ACHN (cell line): ENCODE data around the gene ATP2B3.
A peak's percentile ranks its signal among the peaks of the same experiment; 100 is the strongest.

Experiments
- DNase-seq: peaks from one replicate; pipeline ENCODE4 v3.0.0-alpha.2; 2015
- in situ Hi-C: cut with HindIII; loops from 2 replicates; pipeline ENCODE4 v1.10.0; 2017; ENCODE audit warnings: low sequenced_read_pairs, low pct_ligation_motif_present, low pct_unique_long_range_greater_than_20kb

Gene ATP2B3

DNA sequence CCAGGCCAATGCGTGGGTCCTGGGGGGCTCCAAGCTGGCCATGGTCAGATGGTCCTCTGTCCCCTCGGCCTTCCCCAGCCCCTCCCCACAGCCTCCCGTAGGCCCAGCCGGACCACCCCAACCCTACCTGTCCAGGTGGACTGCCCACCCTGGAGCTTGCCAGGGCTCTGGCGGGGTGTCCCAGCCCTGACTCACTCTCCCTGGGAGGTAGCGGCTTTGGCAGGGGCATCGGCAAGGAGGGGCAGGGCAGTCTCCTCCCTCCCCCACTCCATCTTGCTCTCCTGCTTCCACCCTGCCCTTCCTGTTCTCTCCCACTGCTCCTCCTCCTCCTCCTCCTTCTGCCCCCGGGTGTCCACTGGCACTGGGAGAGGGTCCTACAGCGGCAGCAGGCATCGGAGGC lies 15.3 kb upstream of the ATP2B3 start:
- in situ Hi-C loops: no loop called here
- DNase-seq: no peak

DNA sequence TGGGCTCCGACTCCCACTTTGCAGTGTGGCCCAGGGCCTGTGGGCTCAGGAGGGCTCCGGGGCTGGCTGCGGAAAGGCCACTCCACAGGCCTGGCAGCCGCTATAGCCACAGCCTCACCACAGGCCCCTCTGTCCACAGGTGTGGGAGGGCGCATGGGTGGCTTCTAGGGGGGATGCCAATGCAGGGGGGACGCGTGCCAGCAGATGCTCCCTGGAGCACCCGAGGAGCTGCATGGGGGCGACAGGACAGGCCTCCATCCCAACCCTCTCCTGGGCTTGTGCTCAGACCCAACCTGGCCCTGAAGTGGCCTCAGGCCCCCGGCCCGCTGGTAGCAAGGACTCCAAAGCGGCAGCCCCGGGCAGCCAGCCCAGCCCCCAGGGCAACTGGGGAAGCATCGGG lies 14.6 kb upstream of the ATP2B3 start:
- DNase-seq: no peak
- in situ Hi-C loops: no loop called here

DNA sequence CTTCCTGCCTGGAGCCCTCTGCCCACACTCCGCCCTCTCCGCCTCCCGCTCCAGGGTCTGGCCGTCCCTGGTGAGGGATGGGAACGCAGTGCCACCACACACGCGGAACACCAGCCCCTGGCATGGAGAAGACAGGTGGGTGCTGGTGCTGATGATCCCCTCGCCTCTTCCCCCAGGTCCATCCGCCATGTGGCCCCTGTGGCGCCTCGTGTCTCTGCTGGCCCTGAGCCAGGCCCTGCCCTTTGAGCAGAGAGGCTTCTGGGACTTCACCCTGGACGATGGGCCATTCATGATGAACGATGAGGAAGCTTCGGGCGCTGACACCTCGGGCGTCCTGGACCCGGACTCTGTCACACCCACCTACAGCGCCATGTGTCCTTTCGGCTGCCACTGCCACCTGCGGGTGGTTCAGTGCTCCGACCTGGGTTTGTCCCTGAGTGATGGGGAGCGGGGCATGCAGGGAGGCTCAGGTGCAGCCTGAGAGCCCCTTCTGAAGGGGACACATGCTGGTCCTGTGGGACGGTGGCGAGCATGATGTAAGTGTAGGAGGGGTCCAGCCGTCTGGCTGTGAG lies 12.9 kb upstream of the ATP2B3 start:
- DNase-seq: no peak
- in situ Hi-C loops: no loop called here

DNA sequence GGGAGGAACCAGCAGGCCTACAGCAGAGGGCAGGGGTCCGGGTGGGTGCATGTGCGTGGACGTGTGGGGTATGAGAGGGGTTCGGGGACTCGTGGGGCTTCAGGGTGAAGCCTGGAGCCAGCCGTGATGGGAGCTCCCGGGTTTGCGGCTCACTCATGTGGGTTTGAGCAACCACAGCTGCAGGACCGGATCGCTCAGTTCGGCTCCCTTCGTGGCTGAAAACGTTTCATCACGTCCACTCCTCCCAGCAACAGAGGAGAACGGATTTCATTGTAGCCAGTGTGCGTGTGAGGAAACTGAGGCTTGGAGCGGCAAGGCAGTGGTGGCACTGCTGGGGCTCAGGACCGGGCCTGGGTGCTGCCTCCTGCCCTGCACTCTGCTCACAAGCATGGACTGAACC lies 12.1 kb upstream of the ATP2B3 start:
- no peak for DNase-seq
- in situ Hi-C loops: no loop called here

DNA sequence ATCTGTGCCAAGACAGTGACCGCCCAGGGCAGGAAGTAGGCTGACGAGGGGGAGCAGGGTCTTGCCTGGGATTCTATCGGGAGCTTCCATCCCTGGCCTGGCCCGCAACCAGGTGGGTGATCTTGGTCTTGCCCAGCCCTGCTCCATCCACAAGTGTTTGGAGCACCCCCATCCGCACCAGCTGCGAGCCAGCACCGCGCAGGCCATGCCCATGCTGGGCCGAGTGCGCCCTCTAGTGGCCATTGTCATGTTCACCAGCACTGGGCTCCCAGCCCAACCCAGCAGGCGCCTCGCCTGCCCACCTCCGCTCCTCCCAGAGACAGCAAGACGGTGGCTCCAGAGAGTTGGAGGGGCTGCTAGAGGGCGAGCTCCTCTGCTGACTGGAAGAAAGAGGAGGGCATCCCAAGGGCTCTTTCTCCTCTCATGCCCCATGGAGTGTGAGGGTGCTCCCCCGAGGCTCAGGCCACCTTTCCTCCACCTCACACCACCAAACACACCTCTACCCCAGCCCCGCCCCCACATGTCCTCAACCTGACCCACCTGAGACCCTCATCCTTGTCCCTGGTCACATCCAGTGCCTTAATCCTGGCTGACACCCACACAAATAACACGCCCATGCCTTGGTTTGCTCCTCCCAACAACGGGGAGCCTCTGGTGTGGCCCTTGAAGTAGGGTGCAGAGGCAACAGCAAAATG lies 9.8 kb upstream of the ATP2B3 start:
- in situ Hi-C loops: no loop called here
- peak; percentile 59 for DNase-seq

DNA sequence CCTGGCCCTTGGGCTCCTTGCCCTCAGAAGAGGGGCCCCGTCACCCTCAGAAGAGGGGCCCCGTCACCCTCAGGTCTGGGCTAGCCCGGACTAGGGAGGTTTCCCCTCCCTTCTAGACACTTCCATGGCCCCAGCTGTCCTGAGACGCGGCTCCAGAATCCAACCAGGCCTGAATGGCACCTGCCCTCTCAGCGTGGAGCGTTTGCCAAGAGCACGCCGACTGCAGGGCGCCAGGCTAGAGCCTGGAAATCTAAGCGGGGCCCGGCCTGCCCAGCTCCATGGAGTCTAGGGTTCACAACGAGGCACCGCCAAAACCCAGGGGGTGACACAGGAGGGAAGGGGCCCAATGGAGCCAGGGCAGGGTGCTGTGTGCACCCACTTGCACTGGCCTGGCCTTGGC lies 7.8 kb upstream of the ATP2B3 start:
- in situ Hi-C loops: no loop called here
- DNase-seq: no peak

DNA sequence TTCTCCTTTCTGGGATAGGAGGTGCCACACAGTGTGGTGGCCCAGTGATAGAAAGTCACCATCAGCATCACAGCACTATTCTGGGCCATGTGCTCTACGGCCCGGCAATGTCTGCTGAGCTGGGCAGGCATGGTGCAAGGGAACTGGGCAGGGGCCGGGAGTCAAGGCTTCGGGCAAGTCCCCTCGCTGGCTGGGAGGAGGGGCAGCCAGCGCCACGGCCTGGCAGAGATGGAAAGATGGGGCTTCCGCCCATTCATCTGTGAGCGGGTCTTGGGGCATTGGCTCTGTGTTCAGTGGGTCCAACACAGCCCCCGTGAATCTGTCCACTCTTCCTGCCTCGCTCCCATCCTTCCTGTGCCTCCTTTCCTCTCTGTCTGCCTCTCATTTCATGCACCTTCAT lies 7.1 kb upstream of the ATP2B3 start:
- no peak for DNase-seq
- in situ Hi-C loops: no loop called here

DNA sequence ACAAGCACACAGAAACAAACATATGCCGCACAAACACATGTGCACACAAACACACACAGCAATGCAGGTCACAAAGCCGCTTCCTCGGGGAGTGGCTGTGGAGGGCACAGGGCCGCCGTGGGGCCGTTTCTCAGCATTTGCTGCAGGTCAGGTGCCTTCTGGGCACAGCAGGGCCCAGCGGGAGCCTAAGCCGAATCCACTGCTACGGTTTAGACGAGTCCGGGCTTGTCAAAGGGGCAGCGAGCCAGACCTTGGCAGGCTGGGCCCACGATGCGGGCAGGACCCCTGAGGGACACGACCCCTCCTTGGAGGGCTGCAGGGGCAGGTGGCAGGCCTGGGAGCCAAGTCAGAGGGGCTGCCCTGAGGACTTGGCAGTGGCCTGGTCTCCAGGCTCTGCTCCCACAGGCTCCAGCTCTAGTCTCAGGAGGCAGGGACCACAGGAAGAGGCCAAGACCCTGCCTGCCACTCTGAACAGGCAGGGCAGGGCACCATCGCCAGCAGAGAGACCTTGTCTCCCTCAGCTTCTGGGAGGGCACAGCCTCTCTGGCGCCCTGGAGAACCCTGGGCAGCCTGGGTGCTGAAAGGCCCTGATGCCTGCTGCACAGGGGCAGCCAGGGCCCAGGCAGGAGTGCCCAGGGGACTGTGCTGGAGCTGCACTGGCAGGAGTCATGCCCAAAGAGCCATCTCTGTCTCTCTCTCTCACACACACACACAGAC lies 5.5 kb upstream of the ATP2B3 start:
- no peak for DNase-seq

DNA sequence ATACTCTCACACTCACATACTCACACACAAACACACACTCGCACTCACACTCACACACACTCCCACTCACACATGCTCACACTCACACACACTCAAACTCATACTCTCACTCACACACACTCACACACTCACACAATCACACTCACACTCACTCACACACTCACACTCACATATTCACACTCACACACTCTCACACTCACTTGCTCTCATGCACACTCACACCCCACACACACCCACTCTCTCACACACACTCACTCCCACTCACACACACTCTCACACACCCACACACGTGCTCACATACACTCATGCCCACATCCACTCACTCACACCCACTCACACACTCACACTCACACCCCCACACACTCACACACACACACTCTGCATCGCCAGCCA lies 4.9 kb upstream of the ATP2B3 start:
- in situ Hi-C loops: no loop called here
- DNase-seq: no peak

More for the DNA sequence above, 5.5 kb upstream of the ATP2B3 start:
- in situ Hi-C loops: no loop called here

DNA sequence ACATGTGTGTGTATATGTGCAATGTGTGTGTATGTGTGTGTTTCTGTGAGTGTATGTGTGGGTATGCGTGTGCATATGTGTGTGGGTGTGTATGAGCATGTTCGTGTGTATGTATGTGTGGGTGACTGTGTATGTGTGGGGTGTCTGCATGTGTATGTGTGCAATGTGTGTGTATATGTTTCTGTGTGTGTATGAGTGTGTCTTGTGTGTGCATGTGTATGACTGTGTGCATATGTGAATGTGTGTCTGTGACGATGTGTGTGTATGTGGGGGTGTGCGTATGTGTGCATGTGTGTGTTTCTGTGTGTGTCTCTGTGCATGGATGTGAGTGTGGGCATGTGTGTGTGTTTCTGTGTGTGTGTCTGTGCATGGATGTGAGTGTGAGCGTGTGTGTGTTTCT lies 4.2 kb upstream of the ATP2B3 start:
- in situ Hi-C loops: no loop called here
- no peak for DNase-seq

DNA sequence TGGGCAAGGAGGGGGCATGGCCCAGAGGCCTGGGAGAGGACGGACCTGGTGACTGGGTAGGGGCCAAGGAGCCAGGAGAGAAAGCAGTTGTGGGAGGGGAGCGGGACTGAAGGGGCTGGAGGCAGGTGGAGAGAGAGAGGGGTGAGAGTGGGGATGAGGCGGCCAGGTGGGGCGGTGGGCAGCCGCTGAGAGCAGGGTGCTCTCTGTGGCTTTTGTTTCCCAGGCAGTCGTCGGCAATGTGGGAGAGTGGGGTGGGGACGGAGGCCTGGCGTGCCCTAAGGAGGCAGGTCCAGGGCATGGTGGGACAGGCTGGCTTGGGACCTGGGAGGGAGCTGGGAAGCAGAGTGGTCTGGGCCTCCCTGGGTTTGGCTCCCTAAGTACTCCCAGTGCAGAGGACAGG lies 3.2 kb upstream of the ATP2B3 start:
- no peak for DNase-seq
- in situ Hi-C loops: no loop called here

DNA sequence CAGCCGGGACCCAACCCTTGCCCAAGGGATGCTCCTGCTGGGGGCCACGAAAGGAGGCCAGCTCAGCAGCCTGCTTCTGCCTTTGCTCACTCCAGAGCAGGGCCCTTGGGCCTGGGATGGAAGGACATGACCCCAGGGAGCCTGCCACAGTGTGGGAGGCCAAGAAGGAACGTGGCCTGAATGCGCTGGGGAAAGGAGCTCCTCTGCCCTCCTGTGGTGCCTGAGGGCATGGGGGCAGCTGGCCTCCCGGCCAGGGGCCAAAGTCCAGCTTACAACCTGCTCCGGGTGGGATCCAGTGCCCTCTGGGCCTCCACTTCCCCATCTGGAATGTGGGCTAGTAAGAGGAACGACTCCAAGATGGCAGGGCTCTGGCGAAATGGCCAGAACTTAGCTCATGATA lies 2.0 kb upstream of the ATP2B3 start:
- in situ Hi-C loops: no loop called here
- no peak for DNase-seq

DNA sequence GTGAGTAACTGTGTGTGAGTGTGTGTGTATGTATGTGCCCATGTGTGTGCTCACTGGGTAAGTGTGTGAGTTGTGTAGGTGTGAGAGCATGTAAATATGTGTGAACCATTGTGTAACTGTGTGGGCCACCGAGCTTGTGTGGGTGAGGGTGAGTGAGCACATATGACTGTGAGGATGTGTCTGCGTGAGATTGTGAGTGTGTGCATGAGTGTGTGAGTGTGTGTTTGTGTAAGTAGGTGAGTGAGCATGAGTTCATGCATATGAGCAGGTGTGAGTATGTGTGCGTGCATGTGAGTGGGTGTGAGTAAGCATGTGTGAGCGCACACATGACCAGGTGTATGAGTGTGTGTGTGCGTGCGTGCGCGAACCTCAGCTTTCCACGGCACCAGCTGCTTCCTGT lies 1.4 kb upstream of the ATP2B3 start:
- DNase-seq: no peak
- in situ Hi-C loops: no loop called here

DNA sequence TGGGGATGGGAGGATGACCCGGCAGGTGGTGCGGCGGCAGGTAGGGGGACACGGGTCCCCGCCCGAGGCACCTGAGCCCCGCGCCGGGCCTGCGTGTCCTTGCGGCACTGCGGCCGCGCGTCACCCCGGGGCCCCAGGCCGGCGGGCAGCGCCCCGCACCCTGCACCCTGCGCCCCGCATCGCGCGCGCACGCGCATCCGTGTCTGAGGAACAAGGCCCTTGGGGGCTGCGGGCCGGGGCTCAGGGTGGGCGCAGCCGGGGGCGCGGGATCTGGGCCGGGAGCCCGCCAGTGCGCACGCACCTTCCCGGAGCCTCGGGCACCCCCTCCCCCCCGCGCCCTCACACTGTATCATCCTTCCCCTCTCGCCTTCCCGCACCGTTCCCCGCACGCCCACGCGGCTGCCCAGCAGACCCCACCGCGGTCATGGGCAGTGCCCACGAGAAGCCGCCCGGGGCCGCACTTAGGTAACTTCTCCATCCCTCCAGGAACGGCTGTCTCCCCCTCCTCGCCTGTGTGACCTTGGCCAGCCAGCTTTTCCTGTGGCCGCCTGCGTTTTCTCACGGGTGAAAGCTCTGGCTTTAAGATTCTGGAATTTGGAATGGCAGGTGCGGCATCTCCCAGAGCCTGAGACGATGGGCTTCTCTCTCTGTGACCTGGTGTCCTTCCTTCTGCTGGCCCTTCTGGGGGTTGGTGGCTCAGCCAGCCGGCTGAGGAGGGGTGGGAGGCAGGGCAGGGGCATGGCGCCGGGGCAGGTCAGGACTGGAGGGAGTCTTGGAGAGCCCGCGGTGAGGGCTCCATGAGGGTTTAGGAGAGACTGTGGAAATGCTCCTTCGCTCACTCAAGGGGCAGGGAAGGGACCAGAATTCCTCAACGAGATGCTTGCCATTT lies 748 bp downstream of the ATP2B3 start:
- DNase-seq: no peak
- in situ Hi-C loops: no loop called here

DNA sequence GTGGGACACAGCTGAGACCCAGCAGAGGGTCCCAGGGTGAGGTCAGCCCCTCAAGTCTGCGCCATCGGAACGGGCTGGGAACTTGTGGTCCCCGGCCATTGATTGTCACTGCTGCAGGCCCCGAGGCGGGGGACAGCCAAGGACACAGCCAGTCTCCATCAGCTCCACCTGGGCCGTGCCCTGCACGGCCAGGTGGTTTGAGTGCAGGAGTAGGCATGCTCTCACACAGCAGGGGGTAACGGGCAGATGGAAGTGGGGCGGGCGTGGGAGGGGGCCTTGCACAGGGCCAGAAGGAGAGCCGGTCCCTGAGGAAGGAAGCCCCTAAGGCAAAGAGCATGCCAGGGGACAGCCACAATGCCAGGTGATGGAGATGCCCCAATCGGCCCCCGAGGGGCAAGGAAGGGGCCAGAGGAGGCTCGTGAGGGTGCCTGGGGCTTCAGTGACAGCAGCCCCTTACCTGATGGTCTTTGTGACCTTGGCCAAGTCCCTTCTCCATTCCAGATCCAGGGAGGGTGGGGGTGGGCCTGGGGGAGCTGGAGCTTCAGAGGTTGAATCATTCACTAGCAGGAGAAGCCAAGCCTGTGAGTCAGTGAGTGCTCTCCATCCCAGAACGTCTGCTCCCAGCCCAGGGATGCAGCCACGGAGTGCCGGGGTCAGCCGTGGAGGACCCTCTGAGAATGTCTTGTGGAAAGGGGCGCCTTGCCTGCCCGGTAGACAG lies 2.3 kb downstream of the ATP2B3 start:
- in situ Hi-C loops: no loop called here
- peak; percentile 33 for DNase-seq

DNA sequence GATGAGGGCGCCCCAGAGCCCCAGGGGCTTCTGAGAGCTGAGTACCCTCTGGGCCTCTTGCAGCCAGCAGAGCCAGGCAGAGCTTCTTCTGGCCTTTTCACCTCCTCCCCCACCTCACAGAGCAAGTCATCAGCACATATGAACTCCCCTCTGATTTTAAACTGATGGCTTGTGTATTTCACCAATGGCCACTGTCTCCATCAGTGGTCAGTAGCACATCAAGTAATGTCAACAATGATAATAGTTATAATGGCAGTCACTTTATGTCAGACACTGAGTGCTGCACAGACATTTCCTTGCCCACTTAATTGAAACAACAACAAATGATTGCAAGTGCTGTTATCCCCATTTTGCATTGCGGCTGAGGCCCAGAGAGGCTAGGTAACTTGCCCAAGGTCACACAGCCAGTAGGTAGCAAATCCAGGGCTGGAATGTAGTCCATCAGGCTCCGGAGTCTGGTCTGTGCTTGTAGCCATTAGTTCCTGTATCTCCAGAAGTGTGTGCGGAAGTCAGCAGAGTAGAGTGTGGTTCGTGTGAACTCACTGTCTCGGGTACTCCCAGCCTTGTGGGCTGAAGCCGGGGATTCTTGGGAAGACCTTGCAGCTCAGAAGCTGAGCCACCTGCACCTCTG lies 3.0 kb downstream of the ATP2B3 start:
- peak; percentile 1 for DNase-seq
- in situ Hi-C loops: no loop called here

DNA sequence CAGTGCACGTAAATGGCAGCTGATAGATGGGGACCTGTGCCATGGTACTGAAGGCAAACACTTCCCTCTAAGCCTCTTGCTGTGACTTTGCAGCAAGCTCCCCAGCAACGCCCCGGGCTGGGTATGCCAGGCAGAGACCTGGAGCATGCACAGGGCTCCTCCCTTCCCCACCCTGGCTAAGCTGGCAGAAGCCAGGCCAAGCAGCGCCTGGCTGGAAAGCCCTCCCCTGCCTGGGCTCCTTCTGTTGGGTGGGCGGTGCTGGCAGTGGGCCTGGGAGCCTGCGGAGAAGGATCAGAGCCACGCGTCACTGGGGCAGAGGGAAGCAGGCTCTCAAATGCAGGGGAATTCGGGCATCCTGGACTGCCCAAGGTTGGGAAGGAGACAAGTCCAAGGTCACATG lies 3.6 kb downstream of the ATP2B3 start:
- DNase-seq: no peak
- in situ Hi-C loops: no loop called here

DNA sequence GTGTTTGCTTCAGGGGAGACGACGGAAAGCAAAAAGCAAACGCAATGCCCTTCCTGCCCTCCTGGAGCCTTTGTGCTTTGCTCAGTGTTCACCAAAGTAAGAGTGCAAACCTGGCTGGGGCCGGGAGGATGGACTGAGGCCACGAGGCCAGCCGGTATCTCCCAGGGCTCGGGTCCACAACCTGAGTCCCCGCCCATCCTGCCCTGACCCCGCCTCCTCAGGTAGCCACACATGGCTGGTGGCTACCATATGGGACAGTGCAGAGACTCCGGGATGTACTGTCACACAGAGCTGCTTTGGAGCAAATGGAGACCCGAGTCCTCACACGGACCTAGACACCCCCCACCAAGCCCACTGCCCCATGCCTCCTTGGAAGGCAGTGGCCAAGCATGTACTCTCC lies 4.8 kb downstream of the ATP2B3 start:
- DNase-seq: no peak
- in situ Hi-C loops: no loop called here
